Activated CD8-positive, alpha-beta T cell treated with anti-CD3 and anti-CD28 coated beads for 36 hours (primary cell): Measurements from ENCODE around the gene LY9. TPM values are rescaled to one million over a fixed set of nuclear protein-coding genes. Genes with fewer than 3 reads are reported as not detected.
"Not testable (repeated sequence)": the region's sequence is repeated elsewhere in the genome, so short reads cannot be mapped to it uniquely, and the experiment has no call there.

Source experiments
- ATAC-seq: fragments of 200-7000 bp; cut with Tn5 transposase; one replicate; pipeline ENCODE4 v1.10.0; 2021; ENCODE audit warnings: mild to moderate bottlenecking, moderate library complexity
- CTCF ChIA-PET: fragments of 350-600 bp; sonication (Branson Sonifier 250); formaldehyde crosslinking; loops from one replicate; lab custom pipeline; 2021; ENCODE audit warnings: antibody characterized with exemption; lab: Charles Lee
- POLR2A ChIA-PET: fragments of 350-600 bp; sonication (Branson Sonifier 250); formaldehyde crosslinking; loops from one replicate; lab custom pipeline; 2021; ENCODE audit warnings: antibody characterized with exemption; lab: Charles Lee
- DNase-seq: peaks from one replicate; pipeline ENCODE4 v3.0.0-alpha.2; 2020
- H3K27ac Mint-ChIP-seq: one replicate; pipeline ENCODE4 v1.8.0; 2021; ENCODE audit warnings: mild to moderate bottlenecking, mixed read lengths
- H3K27me3 Mint-ChIP-seq: one replicate; pipeline ENCODE4 v1.8.0; 2021; ENCODE audit warnings: mixed read lengths
- H3K36me3 Mint-ChIP-seq: one replicate; pipeline ENCODE4 v1.8.0; 2021; ENCODE audit warnings: low read depth, mixed read lengths
- H3K4me1 Mint-ChIP-seq: one replicate; pipeline ENCODE4 v1.8.0; 2021; ENCODE audit warnings: low read depth, mixed read lengths
- H3K4me3 Mint-ChIP-seq: one replicate; pipeline ENCODE4 v1.8.0; 2021; ENCODE audit warnings: mild to moderate bottlenecking, moderate library complexity, mixed read lengths
- H3K9me3 Mint-ChIP-seq: one replicate; pipeline ENCODE4 v1.8.0; 2021; ENCODE audit warnings: mixed read lengths
- CTCF ChIP-seq: fragments of 200-600 bp; IDR thresholded peaks from one replicate; pipeline ENCODE4 v1.8.0; 2022; ENCODE audit warnings: antibody characterized with exemption, mild to moderate bottlenecking
- intact Hi-C: fragments of 100-400 bp; cut with micrococcal nuclease; formaldehyde crosslinking; loops from one replicate; pipeline ENCODE4 v1.10.0; 2022
- total RNA-seq, 2 experiments: library from RNA; stranded (reverse); gene quantifications; one replicate each; pipeline ENCODE4 v1.2.3, GENCODE V29; 2021

LY9 gene
- total RNA-seq, 2 experiments from 2014 or later, result 19.1 to 19.5 TPM

GRCh38 chr1:160868141-160868540 lies 72.2 kb downstream of the LY9 start:
- Mint-ChIP-seq H3K9me3 (no peaks in the 10 kb centered on the region), H3K27me3 (no peaks in the 10 kb centered on the region), H3K4me1 (peaks cover 16% of the 10 kb centered on the region), H3K4me3 (no peak overlapping the region), H3K36me3 (no peaks in the 10 kb centered on the region), H3K27ac (no peak overlapping the region)
- CTCF ChIA-PET, result interaction anchor here (2.5 kb wide), 1 partner anchor 86 kb away, joined by 8 read pairs; the partner anchor contains the start of gene ITLN2
- ATAC-seq (no peak), DNase-seq (no peak)
- TF ChIP-seq CTCF, result no peak
- POLR2A ChIA-PET, result no interaction called here
- intact Hi-C loops, result no loop called here

- H3K27ac Mint-ChIP-seq, result peak overlapping the region; percentile 9
- POLR2A ChIA-PET, result interaction anchor here (1.5 kb wide), 1 partner anchor 12 kb away, joined by 3 read pairs; the partner anchor contains the start of gene CD244
- no peaks in the 10 kb centered on the region for H3K9me3 Mint-ChIP-seq
- H3K27me3 Mint-ChIP-seq, result no peaks in the 10 kb centered on the region
- intact Hi-C loops, result no loop called here
- ATAC-seq (peak; percentile 82), DNase-seq (peak; percentile 33)
- TF ChIP-seq CTCF, result no peak
- H3K4me1 Mint-ChIP-seq, result peaks cover 30% of the 10 kb centered on the region
- H3K4me3 Mint-ChIP-seq, result no peak overlapping the region
- H3K36me3 Mint-ChIP-seq, result no peaks in the 10 kb centered on the region
- CTCF ChIA-PET, result interaction anchor here (1.5 to 2.5 kb wide), 4 partner anchors 13 to 98 kb away, joined by 3 to 12 read pairs (median 6); partner anchors contain the start of gene ITLN2
Observed at GRCh38 chr1:160874935-160875334, 79.0 kb downstream of the LY9 start.

- H3K27me3 Mint-ChIP-seq, DNase-seq, H3K4me3 Mint-ChIP-seq, H3K36me3 Mint-ChIP-seq, intact Hi-C loops, H3K9me3 Mint-ChIP-seq, ATAC-seq, CTCF ChIA-PET: not testable (repeated sequence)
- Mint-ChIP-seq H3K27ac (peak overlapping the region; percentile 40), H3K4me1 (peaks cover 30% of the 10 kb centered on the region)
- POLR2A ChIA-PET, result interaction anchor here (1.5 kb wide), 1 partner anchor 13 kb away, joined by 3 read pairs; the partner anchor contains the start of gene CD244
Observed at GRCh38 chr1:160875591-160875990, 79.6 kb downstream of the LY9 start.

GRCh38 chr1:160876311-160876710 lies 80.3 kb downstream of the LY9 start:
- Mint-ChIP-seq H3K36me3 (no peaks in the 10 kb centered on the region), H3K27ac (peak overlapping the region; percentile 9), H3K4me1 (peaks cover 30% of the 10 kb centered on the region), H3K4me3 (no peak overlapping the region), H3K9me3 (no peaks in the 10 kb centered on the region), H3K27me3 (no peaks in the 10 kb centered on the region)
- no peak for TF ChIP-seq CTCF
- intact Hi-C loops, result no loop called here
- ChIA-PET POLR2A (interaction anchor here (1.6 kb wide), 1 partner anchor 39 kb away, joined by 10 read pairs; no protein-coding TSS in a partner anchor), CTCF (interaction anchor here (1.0 to 8.5 kb wide), 13 partner anchors 9 to 195 kb away, joined by 3 to 104 read pairs (median 7); partner anchors contain the start of genes CD244, ITLN1 and ITLN2)
- no peak for ATAC-seq
- DNase-seq, result no peak

- peak; percentile 60 for TF ChIP-seq CTCF
- ChIA-PET POLR2A (interaction anchor here (1.6 kb wide), 1 partner anchor 40 kb away, joined by 10 read pairs; no protein-coding TSS in a partner anchor), CTCF (interaction anchor here (0.8 to 8.5 kb wide), 26 partner anchors 8 to 195 kb away, joined by 3 to 104 read pairs (median 6); partner anchors contain the start of genes CD244, ITLN1 and ITLN2)
- Mint-ChIP-seq H3K27ac (peak overlapping the region; percentile 19), H3K9me3 (no peaks in the 10 kb centered on the region), H3K36me3 (no peaks in the 10 kb centered on the region), H3K27me3 (no peaks in the 10 kb centered on the region), H3K4me1 (peaks cover 30% of the 10 kb centered on the region), H3K4me3 (no peak overlapping the region)
- intact Hi-C loops, result loop anchor here (1.0 kb wide), 1 partner anchor 42 kb away; no protein-coding TSS in a partner anchor
- peak; percentile 28 for DNase-seq
- peak; percentile 80 for ATAC-seq
Observed at GRCh38 chr1:160877221-160877620, 81.2 kb downstream of the LY9 start.

Other genes starting within 250 kb of the LY9 start
- gene CD84, start 216.7 kb upstream of the LY9 start, total RNA-seq, result 10 to 100 TPM; 18.1 to 20.1 TPM
- 10 to 100 TPM; 65.9 to 67.8 TPM for gene SLAMF1, start 149.1 kb upstream of the LY9 start, total RNA-seq
- 100 to 1,000 TPM; 379 to 388 TPM for gene CD48, start 84.4 kb upstream of the LY9 start, total RNA-seq
- 10 to 100 TPM; 90.0 to 93.5 TPM for gene SLAMF7, start 56.9 kb upstream of the LY9 start, total RNA-seq
- gene CD244, start 66.7 kb downstream of the LY9 start, total RNA-seq, result 1 to 10 TPM; 1.4 to 1.8 TPM
- not detected for gene ITLN1, start 89.0 kb downstream of the LY9 start, total RNA-seq
- gene ITLN2, start 158.6 kb downstream of the LY9 start, total RNA-seq, result not detected
- 10 to 100 TPM; 19.0 to 20.9 TPM for gene F11R, start 225.0 kb downstream of the LY9 start, total RNA-seq
- gene TSTD1, start 242.8 kb downstream of the LY9 start, total RNA-seq, result 10 to 100 TPM; 70.8 to 78.7 TPM
- gene USF1, start 249.8 kb downstream of the LY9 start, total RNA-seq, result 10 to 100 TPM; 50.0 to 52.1 TPM